Parathyroid adenoma (tissue), 2 donors: Measurements from ENCODE around the gene ST14.

Experiments used
- H2AFZ ChIP-seq: fragments of 300-600 bp; sonication (generic); one replicate; pipeline ENCODE4 v1.7.0; 2017; ENCODE audit warnings: antibody characterized with exemption, mild to moderate bottlenecking
- H3K27ac ChIP-seq: fragments of 300-600 bp; sonication (generic); one replicate; pipeline ENCODE4 v1.7.0; 2017
- H3K27me3 ChIP-seq: fragments of 300-600 bp; sonication (generic); one replicate; pipeline ENCODE4 v1.7.0; 2017; ENCODE audit warnings: low read length; ENCODE audit not compliant: control insufficient read depth, insufficient read depth
- H3K36me3 ChIP-seq: fragments of 300-600 bp; sonication (generic); one replicate; pipeline ENCODE4 v1.7.0; 2017; ENCODE audit warnings: low read length; ENCODE audit not compliant: control insufficient read depth, insufficient read depth
- H3K4me1 ChIP-seq: fragments of 300-600 bp; sonication (generic); one replicate; pipeline ENCODE4 v1.7.0; 2017; ENCODE audit warnings: control low read depth
- H3K4me2 ChIP-seq: fragments of 300-600 bp; sonication (generic); one replicate; pipeline ENCODE4 v1.7.0; 2017; ENCODE audit warnings: low read length
- H3K4me3 ChIP-seq: fragments of 300-600 bp; sonication (generic); one replicate; pipeline ENCODE4 v1.7.0; 2017; ENCODE audit warnings: low read depth, low read length
- H3K79me2 ChIP-seq: fragments of 300-600 bp; sonication (generic); one replicate; pipeline ENCODE4 v1.7.0; 2017; ENCODE audit warnings: control low read depth
- H3K9ac ChIP-seq: fragments of 300-600 bp; sonication (generic); one replicate; pipeline ENCODE4 v1.7.0; 2017; ENCODE audit warnings: mild to moderate bottlenecking
- H3K9me3 ChIP-seq: fragments of 300-600 bp; sonication (generic); one replicate; pipeline ENCODE4 v1.7.0; 2017; ENCODE audit warnings: low read length; ENCODE audit not compliant: control insufficient read depth
- TF ChIP-seq, protein P1 (sequence below): fragments of 300-600 bp; sonication (generic); IDR thresholded peaks from one replicate; pipeline ENCODE4 v1.7.0; 2017; ENCODE audit warnings: antibody characterized with exemption, mild to moderate bottlenecking
- donor health status: primary hyperparathyroidism.

ST14 gene

DNA sequence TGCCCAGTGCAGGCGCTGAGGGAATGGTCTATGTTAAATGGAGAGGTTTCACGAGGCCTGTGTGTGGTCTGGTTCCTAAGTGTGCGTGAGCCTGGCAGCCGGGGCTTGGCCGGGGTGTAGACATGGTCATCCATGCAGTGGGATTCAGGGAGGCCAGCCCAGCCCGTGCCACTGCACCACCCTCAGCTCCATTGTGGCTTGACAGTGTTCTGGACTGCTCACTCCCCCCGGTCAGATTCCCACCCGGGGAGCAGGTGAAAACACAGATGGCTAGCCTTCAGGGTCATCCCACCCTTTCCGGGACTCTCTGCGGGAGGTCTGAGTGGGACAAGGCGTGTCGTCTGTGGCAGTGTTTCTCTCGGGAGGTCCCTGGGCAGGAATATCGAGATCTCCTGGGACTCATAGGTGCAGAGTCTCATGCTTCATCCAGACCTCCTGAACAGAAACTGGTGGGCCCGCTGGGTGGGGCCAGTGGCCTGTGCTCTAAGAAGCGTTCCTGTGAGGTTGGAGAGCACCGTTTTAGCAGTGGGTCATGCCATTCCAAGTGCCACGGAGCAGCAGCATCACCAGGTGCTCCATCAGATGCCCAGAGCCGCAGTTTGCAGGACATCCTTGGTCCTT lies 52.3 kb downstream of the ST14 start:
- no peaks in the 10 kb centered on the region for H3K36me3 ChIP-seq
- no peaks in the 10 kb centered on the region for H3K9me3 ChIP-seq
- TF ChIP-seq, protein P1, sequence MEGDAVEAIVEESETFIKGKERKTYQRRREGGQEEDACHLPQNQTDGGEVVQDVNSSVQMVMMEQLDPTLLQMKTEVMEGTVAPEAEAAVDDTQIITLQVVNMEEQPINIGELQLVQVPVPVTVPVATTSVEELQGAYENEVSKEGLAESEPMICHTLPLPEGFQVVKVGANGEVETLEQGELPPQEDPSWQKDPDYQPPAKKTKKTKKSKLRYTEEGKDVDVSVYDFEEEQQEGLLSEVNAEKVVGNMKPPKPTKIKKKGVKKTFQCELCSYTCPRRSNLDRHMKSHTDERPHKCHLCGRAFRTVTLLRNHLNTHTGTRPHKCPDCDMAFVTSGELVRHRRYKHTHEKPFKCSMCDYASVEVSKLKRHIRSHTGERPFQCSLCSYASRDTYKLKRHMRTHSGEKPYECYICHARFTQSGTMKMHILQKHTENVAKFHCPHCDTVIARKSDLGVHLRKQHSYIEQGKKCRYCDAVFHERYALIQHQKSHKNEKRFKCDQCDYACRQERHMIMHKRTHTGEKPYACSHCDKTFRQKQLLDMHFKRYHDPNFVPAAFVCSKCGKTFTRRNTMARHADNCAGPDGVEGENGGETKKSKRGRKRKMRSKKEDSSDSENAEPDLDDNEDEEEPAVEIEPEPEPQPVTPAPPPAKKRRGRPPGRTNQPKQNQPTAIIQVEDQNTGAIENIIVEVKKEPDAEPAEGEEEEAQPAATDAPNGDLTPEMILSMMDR = no peak
- H3K79me2 ChIP-seq = no peaks in the 10 kb centered on the region
- H3K27ac ChIP-seq = no peak overlapping the region
- no peaks in the 10 kb centered on the region for H3K27me3 ChIP-seq
- no peaks in the 10 kb centered on the region for H3K4me1 ChIP-seq
- no peak overlapping the region for H3K9ac ChIP-seq
- no peak overlapping the region for H3K4me2 ChIP-seq
- no peak overlapping the region for H3K4me3 ChIP-seq
- no peak overlapping the region for H2AFZ ChIP-seq

DNA sequence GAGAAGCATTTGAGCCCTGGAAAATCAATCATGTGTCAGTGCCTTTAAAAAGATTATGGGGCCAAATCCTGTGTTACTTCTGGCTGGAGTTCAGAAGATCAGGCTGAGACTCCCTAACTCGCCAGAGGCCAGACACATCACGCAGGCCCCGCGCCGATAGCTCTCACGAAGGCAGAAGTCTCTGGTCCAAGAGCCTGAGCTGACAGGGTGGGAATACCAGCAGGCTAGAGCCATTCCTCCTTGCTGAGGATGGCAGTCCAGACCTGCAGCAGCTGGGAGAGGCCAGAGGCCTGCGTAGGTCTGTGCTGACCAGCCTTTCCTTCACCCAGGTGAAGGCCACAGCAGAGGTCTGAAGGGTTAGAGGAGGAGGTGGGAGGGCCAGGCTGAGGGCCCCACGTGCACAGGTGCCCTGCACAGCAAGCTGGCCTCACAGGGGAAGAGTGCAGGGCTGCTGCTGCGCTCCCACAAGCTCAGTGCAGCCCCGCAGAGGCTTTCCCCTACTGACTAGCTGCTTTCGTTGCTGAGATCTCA lies 52.9 kb downstream of the ST14 start:
- no peak overlapping the region for H3K4me3 ChIP-seq
- H3K27me3 ChIP-seq = no peaks in the 10 kb centered on the region
- H2AFZ ChIP-seq = no peak overlapping the region
- H3K9me3 ChIP-seq = no peaks in the 10 kb centered on the region
- no peaks in the 10 kb centered on the region for H3K4me1 ChIP-seq
- no peak overlapping the region for H3K9ac ChIP-seq
- H3K36me3 ChIP-seq = no peaks in the 10 kb centered on the region
- H3K27ac ChIP-seq = no peak overlapping the region
- no peaks in the 10 kb centered on the region for H3K79me2 ChIP-seq
- TF ChIP-seq, protein P1 = no peak
- no peak overlapping the region for H3K4me2 ChIP-seq

DNA sequence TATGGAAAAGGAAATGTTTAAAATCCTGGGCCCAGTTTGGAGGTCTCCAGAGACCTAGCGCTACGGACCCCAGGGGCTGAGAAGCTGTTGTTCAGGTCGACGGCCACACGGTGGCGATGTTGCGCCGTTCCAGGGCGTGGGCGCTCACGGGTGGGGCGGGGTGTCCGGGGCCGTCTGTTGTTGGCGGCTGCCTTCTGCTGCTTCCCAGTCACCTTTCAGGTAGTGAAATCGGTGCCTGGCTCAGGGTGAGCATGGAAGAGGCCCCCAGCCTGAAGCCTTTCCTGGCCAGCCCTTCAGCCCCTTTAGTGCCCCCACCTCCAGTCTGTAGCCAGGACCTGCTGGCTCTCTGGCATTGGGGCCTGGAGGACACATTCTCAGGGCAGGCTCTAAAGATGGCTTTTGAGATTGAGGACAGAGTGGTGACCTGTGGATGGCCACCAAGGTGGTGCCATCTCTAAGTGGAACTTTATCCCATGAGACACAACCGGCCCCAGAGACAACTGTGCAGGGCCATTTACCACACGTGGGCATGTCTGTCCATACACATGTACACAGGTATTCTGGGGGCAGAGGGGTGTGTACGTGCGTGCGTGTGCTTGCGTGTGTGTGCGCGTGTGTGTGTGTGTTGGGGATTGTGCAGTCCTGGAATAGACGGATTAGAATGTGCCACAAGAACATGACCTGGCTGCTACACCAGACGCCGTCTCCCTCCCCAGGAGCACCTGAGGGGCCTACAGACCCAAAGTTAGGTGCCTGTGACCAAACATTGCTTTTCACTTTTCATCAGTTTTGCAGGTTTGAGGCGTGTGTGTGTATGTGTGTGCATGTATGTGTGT lies 53.8 kb downstream of the ST14 start:
- H3K9ac ChIP-seq = no peak overlapping the region

DNA sequence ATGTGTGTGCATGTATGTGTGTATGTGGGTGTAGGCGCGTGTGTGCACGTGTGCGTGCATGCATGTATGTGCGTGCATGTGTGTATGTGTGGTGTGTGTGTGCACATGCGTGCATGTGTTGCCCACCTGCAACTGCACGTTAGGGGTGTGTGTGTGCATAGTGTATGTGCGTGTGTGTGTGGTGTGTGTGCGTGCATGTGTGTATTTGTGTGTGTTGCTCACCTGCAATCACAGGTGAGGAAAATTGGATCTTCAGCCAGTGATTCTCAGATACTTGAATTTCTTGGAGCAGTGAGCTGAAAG lies 54.3 kb downstream of the ST14 start:
- Histone ChIP-seq H3K9ac (no peak overlapping the region), H3K9me3 (no peaks in the 10 kb centered on the region), H2AFZ (no peak overlapping the region), H3K79me2 (no peaks in the 10 kb centered on the region), H3K4me2 (no peak overlapping the region), H3K4me3 (no peak overlapping the region), H3K4me1 (no peaks in the 10 kb centered on the region), H3K27me3 (no peaks in the 10 kb centered on the region), H3K36me3 (no peaks in the 10 kb centered on the region), H3K27ac (no peak overlapping the region)
- TF ChIP-seq, protein P1 = no peak

More for the DNA sequence above, 53.8 kb downstream of the ST14 start:
- Histone ChIP-seq H3K4me1 (no peaks in the 10 kb centered on the region), H3K4me3 (no peak overlapping the region), H3K4me2 (no peak overlapping the region), H3K9me3 (no peaks in the 10 kb centered on the region), H3K27me3 (no peaks in the 10 kb centered on the region), H3K27ac (no peak overlapping the region), H3K36me3 (no peaks in the 10 kb centered on the region), H3K79me2 (no peaks in the 10 kb centered on the region), H2AFZ (no peak overlapping the region)
- TF ChIP-seq, protein P1 = peak; percentile 85
